Measurements from ENCODE around the gene ARMC10.
A peak's percentile ranks its signal among the peaks of the same experiment; 100 is the strongest.
"Not testable (repeated sequence)": the region's sequence is repeated elsewhere in the genome, so short reads cannot be mapped to it uniquely, and the experiment has no call there.

Gene ARMC10

DNA sequence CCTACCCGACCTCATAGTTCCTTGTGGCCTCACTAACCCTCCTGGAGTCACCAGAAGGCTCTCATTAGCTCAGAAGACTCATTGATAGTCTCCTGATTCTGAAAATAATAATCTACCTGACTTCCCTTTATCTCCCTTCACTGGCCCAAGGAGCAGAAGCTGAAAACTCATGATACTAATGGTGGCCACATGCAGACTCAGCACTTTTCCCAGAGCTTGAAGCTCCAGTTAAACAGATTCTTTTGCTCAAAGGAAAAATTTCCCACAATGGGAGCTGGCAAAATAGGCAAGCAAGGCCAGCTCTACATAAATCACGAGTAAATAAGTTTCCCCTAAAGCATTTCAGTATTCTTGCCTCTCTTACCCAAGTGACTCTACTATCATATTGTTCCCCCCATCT is 65.7 kb downstream of the ARMC10 start:
- no peak overlapping the region for H3K9ac ChIP-seq (ENCODE audit: insufficient read length)
- no peak for DNase-seq (ENCODE audit: low read depth, low spot score)
- no peak overlapping the region for H3K4me3 ChIP-seq
- H3K9me3 ChIP-seq (ENCODE audit: low read depth, low read length): no peaks in the 10 kb centered on the region
- TF ChIP-seq FOXP2 (optimal IDR thresholded peaks at IDR 0.05; ENCODE audit: control extremely low read depth, extremely low read length, insufficient read depth) (no peak), EZH2 (IDR thresholded peaks at IDR 0.05) (no peak), POLR2AphosphoS5 (IDR thresholded peaks at IDR 0.05; ENCODE audit: borderline replicate concordance, low read depth, low read length) (no peak)
- peak overlapping the region; percentile 22 for H3K27ac ChIP-seq
- no peaks in the 10 kb centered on the region for H3K36me3 ChIP-seq (ENCODE audit: insufficient read depth, low read length)

GRCh38 chr7:103141753-103142404 is 66.9 kb downstream of the ARMC10 start:
- DNase-seq (ENCODE audit: low read depth, low spot score): no peak
- no peak overlapping the region; the same call in 1 of the 2 replicates for H3K4me3 ChIP-seq
- no peak overlapping the region for H3K9ac ChIP-seq (ENCODE audit: insufficient read length)
- TF ChIP-seq POLR2AphosphoS5 (IDR thresholded peaks at IDR 0.05; ENCODE audit: borderline replicate concordance, low read depth, low read length) (no peak), FOXP2 (optimal IDR thresholded peaks at IDR 0.05; ENCODE audit: control extremely low read depth, extremely low read length, insufficient read depth) (no peak), EZH2 (IDR thresholded peaks at IDR 0.05) (no peak)
- H3K36me3 ChIP-seq (ENCODE audit: insufficient read depth, low read length): no peaks in the 10 kb centered on the region
- no peaks in the 10 kb centered on the region for H3K9me3 ChIP-seq (ENCODE audit: low read depth, low read length)
- H3K27ac ChIP-seq: peak overlapping the region; percentile 73

GRCh38 chr7:103142494-103142893 is 67.6 kb downstream of the ARMC10 start:
- DNase-seq (ENCODE audit: low read depth, low spot score): no peak
- H3K27ac ChIP-seq: no peak overlapping the region
- H3K36me3 ChIP-seq (ENCODE audit: insufficient read depth, low read length): no peaks in the 10 kb centered on the region
- H3K4me3 ChIP-seq: no peak overlapping the region
- no peaks in the 10 kb centered on the region for H3K9me3 ChIP-seq (ENCODE audit: low read depth, low read length)
- TF ChIP-seq EZH2 (IDR thresholded peaks at IDR 0.05) (no peak), POLR2AphosphoS5 (IDR thresholded peaks at IDR 0.05; ENCODE audit: borderline replicate concordance, low read depth, low read length) (no peak), FOXP2 (optimal IDR thresholded peaks at IDR 0.05; ENCODE audit: control extremely low read depth, extremely low read length, insufficient read depth) (no peak)
- no peak overlapping the region for H3K9ac ChIP-seq (ENCODE audit: insufficient read length)

DNA sequence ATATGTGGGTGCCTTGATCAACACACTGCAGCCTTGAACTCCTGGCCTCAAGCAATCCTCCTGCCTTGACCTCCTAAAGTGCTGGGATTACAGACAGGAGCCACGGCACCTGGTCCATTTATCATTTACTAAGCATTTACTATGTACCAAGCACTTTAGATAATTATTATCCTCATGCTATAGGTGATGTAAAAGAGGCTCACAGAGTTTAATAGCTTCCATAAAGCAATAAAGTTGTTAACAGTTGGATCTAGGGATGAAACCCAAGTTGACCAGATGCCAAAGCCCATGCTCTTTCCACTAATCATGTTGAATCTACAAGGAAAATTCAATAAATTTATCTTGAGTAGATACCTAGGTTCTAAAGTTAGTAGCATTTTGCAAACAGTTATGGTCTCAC is 68.9 kb downstream of the ARMC10 start:
- no peaks in the 10 kb centered on the region for H3K36me3 ChIP-seq (ENCODE audit: insufficient read depth, low read length)
- H3K4me3 ChIP-seq: no peak overlapping the region
- H3K27ac ChIP-seq: no peak overlapping the region
- H3K9me3 ChIP-seq (ENCODE audit: low read depth, low read length): no peaks in the 10 kb centered on the region
- no peak overlapping the region for H3K9ac ChIP-seq (ENCODE audit: insufficient read length)
- no peak for DNase-seq (ENCODE audit: low read depth, low spot score)
- no peak for TF ChIP-seq EZH2 (IDR thresholded peaks at IDR 0.05)
- no peak for TF ChIP-seq FOXP2 (optimal IDR thresholded peaks at IDR 0.05; ENCODE audit: control extremely low read depth, extremely low read length, insufficient read depth)
- TF ChIP-seq POLR2AphosphoS5 (IDR thresholded peaks at IDR 0.05; ENCODE audit: borderline replicate concordance, low read depth, low read length): no peak

DNA sequence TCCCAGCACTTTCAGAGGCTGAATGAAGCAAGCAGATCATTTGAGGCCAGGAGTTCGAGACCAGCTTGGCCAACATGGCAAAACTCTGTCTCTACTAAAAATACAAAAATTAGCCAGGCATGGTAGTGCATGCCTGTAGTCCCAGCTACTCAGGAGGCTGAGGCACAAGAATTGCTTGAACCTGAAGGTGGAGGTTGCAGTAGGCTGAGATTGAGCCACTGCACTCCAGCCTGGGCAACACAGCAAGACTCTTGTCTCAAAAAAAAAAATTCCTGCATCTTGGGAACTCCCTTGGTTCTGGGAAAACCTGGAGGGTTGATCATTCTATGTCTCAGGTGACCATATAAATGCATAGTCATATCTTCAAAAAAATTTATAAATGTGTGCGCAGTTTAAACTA is 69.8 kb downstream of the ARMC10 start:
- H3K36me3 ChIP-seq (ENCODE audit: insufficient read depth, low read length); DNase-seq (ENCODE audit: low read depth, low spot score); H3K9me3 ChIP-seq (ENCODE audit: low read depth, low read length); H3K27ac ChIP-seq; H3K9ac ChIP-seq (ENCODE audit: insufficient read length); H3K4me3 ChIP-seq: not testable (repeated sequence)

- peak overlapping the region; percentile 94; the same call in 1 of the 2 replicates for H3K27ac ChIP-seq
- H3K36me3 ChIP-seq (ENCODE audit: insufficient read depth, low read length): no peaks in the 10 kb centered on the region
- no peak for DNase-seq (ENCODE audit: low read depth, low spot score)
- no peaks in the 10 kb centered on the region for H3K9me3 ChIP-seq (ENCODE audit: low read depth, low read length)
- peak overlapping the region; percentile 96 for H3K9ac ChIP-seq (ENCODE audit: insufficient read length)
- no peak for TF ChIP-seq EZH2 (IDR thresholded peaks at IDR 0.05)
- TF ChIP-seq POLR2AphosphoS5 (IDR thresholded peaks at IDR 0.05; ENCODE audit: borderline replicate concordance, low read depth, low read length): no peak
- no peak for TF ChIP-seq FOXP2 (optimal IDR thresholded peaks at IDR 0.05; ENCODE audit: control extremely low read depth, extremely low read length, insufficient read depth)
- peak overlapping the region; percentile 97 for H3K4me3 ChIP-seq
These were observed 73.4 kb downstream of the ARMC10 start for GRCh38 chr7:103148131-103148993.
